Liver (tissue), 9 donors: ENCODE data around the gene MEIS2. TPM values are rescaled to one million over a fixed set of nuclear protein-coding genes. Genes with fewer than 3 reads are reported as not detected.

ENCODE experiments used
- DNase-seq: peaks from one replicate; pipeline ENCODE4 v3.0.0-alpha.2; 2017; ENCODE audit warnings: low spot score
- H3K27ac ChIP-seq, 2 donors: one replicate each; pipeline ENCODE4 v1.7.0; 2013; ENCODE audit warnings: inconsistent platforms in 2 of 2, low read length in 2 of 2, control low read depth in 1 of 2, low read depth in 1 of 2, mild to moderate bottlenecking in 1 of 2
- H3K27me3 ChIP-seq, 4 donors: one replicate each; pipeline versions ENCODE4 v1.6.1 to v1.7.0; 2013; ENCODE audit warnings: low read length in 3 of 4, inconsistent platforms in 1 of 4, mild to moderate bottlenecking in 1 of 4, moderate library complexity in 1 of 4; ENCODE audit not compliant: control insufficient read depth in 4 of 4, insufficient read depth in 4 of 4
- H3K36me3 ChIP-seq, 4 donors: one replicate each; pipeline versions ENCODE4 v1.6.1 to v1.7.0; 2013; ENCODE audit warnings: low read length in 3 of 4, mild to moderate bottlenecking in 3 of 4, low read depth in 1 of 4, moderate library complexity in 1 of 4; ENCODE audit not compliant: control insufficient read depth in 4 of 4, insufficient read depth in 3 of 4
- H3K4me1 ChIP-seq, 4 donors: one replicate each; pipeline versions ENCODE4 v1.6.1 to v1.7.0; 2013; ENCODE audit warnings: low read length in 3 of 4, mild to moderate bottlenecking in 3 of 4, moderate library complexity in 1 of 4; ENCODE audit not compliant: control insufficient read depth in 4 of 4, insufficient read depth in 4 of 4
- H3K4me3 ChIP-seq, 3 donors: one replicate each; pipeline versions ENCODE4 v1.6.1 to v1.7.0; 2013; ENCODE audit warnings: low read length in 3 of 3, control low read depth in 1 of 3, low read depth in 1 of 3, mild to moderate bottlenecking in 1 of 3
- H3K9ac ChIP-seq, 2 donors: one replicate each; pipeline ENCODE4 v1.7.0; 2013; ENCODE audit warnings: low read length in 2 of 2, mild to moderate bottlenecking in 2 of 2, moderate library complexity in 2 of 2, control low read depth in 1 of 2, low read depth in 1 of 2
- H3K9me3 ChIP-seq, 4 donors: one replicate each; pipeline versions ENCODE4 v1.6.1 to v1.7.0; 2013; ENCODE audit warnings: low read length in 3 of 4; ENCODE audit not compliant: control insufficient read depth in 4 of 4
- EGR1 ChIP-seq, 2 donors: IDR thresholded peaks; 2 replicates each; pipeline ENCODE4 v1.6.1; 2016 to 2018; ENCODE audit warnings: antibody characterized with exemption in 2 of 2, low read depth in 2 of 2
- FOXA1 ChIP-seq: IDR thresholded peaks from 2 replicates; pipeline ENCODE4 v1.6.1; 2016; ENCODE audit warnings: antibody characterized with exemption
- FOXA2 ChIP-seq: IDR thresholded peaks from 2 replicates; pipeline ENCODE4 v1.6.1; 2016; ENCODE audit warnings: antibody characterized with exemption
- GABPA ChIP-seq, 2 donors: IDR thresholded peaks in 1 of 2; conservative IDR thresholded peaks in 1 of 2; 2 replicates each; pipeline ENCODE4 v1.6.1; 2016; ENCODE audit warnings: antibody characterized with exemption in 2 of 2, mild to moderate bottlenecking in 1 of 2, moderate library complexity in 1 of 2
- HNF4A ChIP-seq, 2 donors: conservative IDR thresholded peaks; 2 replicates each; pipeline ENCODE4 v1.6.1; 2016; ENCODE audit warnings: antibody characterized with exemption in 2 of 2, mild to moderate bottlenecking in 2 of 2
- HNF4G ChIP-seq: IDR thresholded peaks from 2 replicates; pipeline ENCODE4 v1.6.1; 2016; ENCODE audit warnings: antibody characterized with exemption
- JUND ChIP-seq, 2 donors: IDR thresholded peaks; 2 replicates each; pipeline ENCODE4 v1.6.1; 2016; ENCODE audit warnings: antibody characterized with exemption in 2 of 2
- NR2F2 ChIP-seq: IDR thresholded peaks from 2 replicates; pipeline ENCODE4 v1.6.1; 2016; ENCODE audit warnings: antibody characterized with exemption
- RAD21 ChIP-seq, 2 donors: IDR thresholded peaks; 2 replicates each; pipeline ENCODE4 v1.6.1; 2016; ENCODE audit warnings: antibody characterized with exemption in 2 of 2, mild to moderate bottlenecking in 2 of 2
- RXRA ChIP-seq, 2 donors: IDR thresholded peaks; 2 replicates each; pipeline ENCODE4 v1.6.1; 2017 to 2018; ENCODE audit warnings: antibody characterized with exemption in 2 of 2, mild to moderate bottlenecking in 1 of 2
- SP1 ChIP-seq: IDR thresholded peaks from 2 replicates; pipeline ENCODE4 v1.6.1; 2018; ENCODE audit warnings: antibody characterized with exemption, mild to moderate bottlenecking
- TAF1 ChIP-seq: conservative IDR thresholded peaks from 2 replicates; pipeline ENCODE4 v1.6.1; 2016; ENCODE audit warnings: antibody characterized with exemption, mild to moderate bottlenecking
- YY1 ChIP-seq: IDR thresholded peaks from 2 replicates; pipeline ENCODE4 v1.6.1; 2016; ENCODE audit warnings: antibody characterized with exemption, mild to moderate bottlenecking
- WGBS: extraction: QIAGEN DNeasy Blood & Tissue Kit; methylation state at CpG from one replicate; pipeline ENCODE4 v1.1.7; 2013; 5-methylcytosine and 5-hydroxymethylcytosine counted together
- polyA plus RNA-seq, 2 donors: library from polyadenylated mRNA; stranded (reverse) in 1 of 2; unstranded in 1 of 2; fragments of 200-250 nt in 1 of 2; fragments of >200 nt in 1 of 2; fragmentation: Nextera tagmentation in 1 of 2; extraction: Ambion mirVana in 1 of 2; gene quantifications; one replicate each; pipeline versions ENCODE4 v1.2.1 to v1.2.3, GENCODE V29; 2013 to 2015
- total RNA-seq, 2 donors: library from RNA; depleted of rRNA; stranded (reverse); fragments of >200 nt; gene quantifications; one replicate each; pipeline ENCODE4 v1.2.3, GENCODE V29; 2014
- TF ChIP-seq, protein P1 (sequence below): IDR thresholded peaks from 2 replicates; pipeline ENCODE4 v1.6.1; 2016; ENCODE audit warnings: antibody characterized with exemption
- TF ChIP-seq, protein P2 (sequence below): IDR thresholded peaks from 2 replicates; pipeline ENCODE4 v1.6.1; 2016; ENCODE audit warnings: antibody characterized with exemption
- TF ChIP-seq, protein P3 (sequence below): IDR thresholded peaks from 2 replicates; pipeline ENCODE4 v1.6.1; 2016; ENCODE audit warnings: antibody characterized with exemption, mild to moderate bottlenecking
- TF ChIP-seq, protein P4 (sequence below): IDR thresholded peaks from 2 replicates; pipeline ENCODE4 v1.6.1; 2016; ENCODE audit warnings: antibody characterized with exemption
- donor health status: healthy.
- donor health status: healthy.
- donor health status: healthy.
- donor health status: healthy.
- donor health status: healthy.

MEIS2 gene
- total and polyA plus RNA-seq, 4 donors = 3.9 to 12.6 (median 7.6) TPM

DNA sequence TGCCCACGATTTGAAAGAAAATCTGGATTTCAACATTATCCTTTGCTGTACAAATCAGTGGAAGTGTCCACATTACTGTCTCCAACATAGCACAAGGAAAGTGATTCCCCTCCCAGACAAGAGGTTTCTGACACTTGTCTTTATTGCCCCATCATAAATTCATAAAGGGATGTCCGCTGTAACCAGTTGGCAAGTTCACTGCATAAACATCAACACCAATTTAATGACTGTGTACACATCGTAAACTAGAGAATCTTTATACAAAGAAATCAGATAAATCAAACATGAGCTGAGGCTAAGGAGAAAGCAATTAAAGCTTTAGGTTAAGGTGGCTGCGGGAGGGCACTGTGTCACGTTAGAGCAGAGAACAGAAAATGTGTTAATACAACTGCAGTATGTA is 129.8 kb downstream of the MEIS2 start:
- TF ChIP-seq RAD21 (IDR thresholded peaks at IDR 0.05) = no peak
- no peak for TF ChIP-seq SP1
- TF ChIP-seq YY1 = no peak
- TF ChIP-seq EGR1 (IDR thresholded peaks at IDR 0.05; ENCODE audit: low read depth in 2 of 2) = no peak
- TF ChIP-seq NR2F2 = no peak
- no peak for TF ChIP-seq RXRA (IDR thresholded peaks at IDR 0.05)
- no peak for TF ChIP-seq JUND (IDR thresholded peaks at IDR 0.05)
- no peak for TF ChIP-seq GABPA (IDR thresholded peaks at IDR 0.05 in 1 of 2, conservative IDR thresholded peaks at IDR 0.05 in 1 of 2)
- TF ChIP-seq FOXA1 = no peak
- TF ChIP-seq, protein P1, sequence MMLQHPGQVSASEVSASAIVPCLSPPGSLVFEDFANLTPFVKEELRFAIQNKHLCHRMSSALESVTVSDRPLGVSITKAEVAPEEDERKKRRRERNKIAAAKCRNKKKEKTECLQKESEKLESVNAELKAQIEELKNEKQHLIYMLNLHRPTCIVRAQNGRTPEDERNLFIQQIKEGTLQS = no peak

DNA sequence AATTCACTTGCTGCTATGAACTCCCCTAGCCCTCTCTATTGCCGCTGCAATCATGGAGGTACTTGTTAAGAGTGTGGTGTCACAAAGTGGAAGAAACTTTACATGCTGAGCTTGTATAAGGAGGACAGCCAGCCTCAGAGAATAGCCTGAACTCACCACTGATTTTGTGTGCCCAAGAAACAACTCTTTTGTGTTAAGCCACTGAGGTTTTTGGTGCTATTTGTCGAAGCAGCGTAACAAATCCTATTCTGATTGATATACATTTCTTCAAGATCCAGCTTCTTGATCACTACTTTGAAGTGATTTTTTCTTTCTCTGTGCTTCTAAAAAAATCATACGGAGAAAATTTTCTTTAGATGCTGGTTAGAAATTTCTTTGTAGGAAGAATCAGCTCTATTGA is 132.4 kb downstream of the MEIS2 start:
- Histone ChIP-seq H3K9ac (no peak overlapping the region), H3K27me3 (no peaks in the 10 kb centered on the region), H3K27ac (no peak overlapping the region), H3K9me3 (no peaks in the 10 kb centered on the region), H3K36me3 (no peaks in the 10 kb centered on the region), H3K4me1 (peaks cover 0 to 7% (median 0%) of the 10 kb centered on the region in 4 donors), H3K4me3 (no peak overlapping the region)
- WGBS = 100% methylated on average over 4 of the region's 4 CpGs
- no peak for TF ChIP-seq FOXA2
- no peak for TF ChIP-seq YY1
- TF ChIP-seq FOXA1 = no peak
- TF ChIP-seq RAD21 (IDR thresholded peaks at IDR 0.05) = no peak
- TF ChIP-seq HNF4G = no peak
- no peak for TF ChIP-seq JUND (IDR thresholded peaks at IDR 0.05)
- TF ChIP-seq, protein P2, sequence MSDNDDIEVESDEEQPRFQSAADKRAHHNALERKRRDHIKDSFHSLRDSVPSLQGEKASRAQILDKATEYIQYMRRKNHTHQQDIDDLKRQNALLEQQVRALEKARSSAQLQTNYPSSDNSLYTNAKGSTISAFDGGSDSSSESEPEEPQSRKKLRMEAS = no peak
- TF ChIP-seq RXRA (IDR thresholded peaks at IDR 0.05) = no peak
- no peak for TF ChIP-seq HNF4A (conservative IDR thresholded peaks at IDR 0.05)
- TF ChIP-seq, protein P3, sequence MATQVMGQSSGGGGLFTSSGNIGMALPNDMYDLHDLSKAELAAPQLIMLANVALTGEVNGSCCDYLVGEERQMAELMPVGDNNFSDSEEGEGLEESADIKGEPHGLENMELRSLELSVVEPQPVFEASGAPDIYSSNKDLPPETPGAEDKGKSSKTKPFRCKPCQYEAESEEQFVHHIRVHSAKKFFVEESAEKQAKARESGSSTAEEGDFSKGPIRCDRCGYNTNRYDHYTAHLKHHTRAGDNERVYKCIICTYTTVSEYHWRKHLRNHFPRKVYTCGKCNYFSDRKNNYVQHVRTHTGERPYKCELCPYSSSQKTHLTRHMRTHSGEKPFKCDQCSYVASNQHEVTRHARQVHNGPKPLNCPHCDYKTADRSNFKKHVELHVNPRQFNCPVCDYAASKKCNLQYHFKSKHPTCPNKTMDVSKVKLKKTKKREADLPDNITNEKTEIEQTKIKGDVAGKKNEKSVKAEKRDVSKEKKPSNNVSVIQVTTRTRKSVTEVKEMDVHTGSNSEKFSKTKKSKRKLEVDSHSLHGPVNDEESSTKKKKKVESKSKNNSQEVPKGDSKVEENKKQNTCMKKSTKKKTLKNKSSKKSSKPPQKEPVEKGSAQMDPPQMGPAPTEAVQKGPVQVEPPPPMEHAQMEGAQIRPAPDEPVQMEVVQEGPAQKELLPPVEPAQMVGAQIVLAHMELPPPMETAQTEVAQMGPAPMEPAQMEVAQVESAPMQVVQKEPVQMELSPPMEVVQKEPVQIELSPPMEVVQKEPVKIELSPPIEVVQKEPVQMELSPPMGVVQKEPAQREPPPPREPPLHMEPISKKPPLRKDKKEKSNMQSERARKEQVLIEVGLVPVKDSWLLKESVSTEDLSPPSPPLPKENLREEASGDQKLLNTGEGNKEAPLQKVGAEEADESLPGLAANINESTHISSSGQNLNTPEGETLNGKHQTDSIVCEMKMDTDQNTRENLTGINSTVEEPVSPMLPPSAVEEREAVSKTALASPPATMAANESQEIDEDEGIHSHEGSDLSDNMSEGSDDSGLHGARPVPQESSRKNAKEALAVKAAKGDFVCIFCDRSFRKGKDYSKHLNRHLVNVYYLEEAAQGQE = no peak
- no peak for DNase-seq

More for the DNA sequence above, 129.8 kb downstream of the MEIS2 start:
- H3K9me3 ChIP-seq = no peaks in the 10 kb centered on the region
- no peak overlapping the region for H3K9ac ChIP-seq
- WGBS = 91% methylated on average over 5 of the region's 5 CpGs
- DNase-seq = no peak
- no peak overlapping the region for H3K27ac ChIP-seq
- H3K4me1 ChIP-seq = peaks cover 0 to 7% (median 0%) of the 10 kb centered on the region in 4 donors
- no peaks in the 10 kb centered on the region for H3K27me3 ChIP-seq
- H3K4me3 ChIP-seq = no peak overlapping the region
- no peaks in the 10 kb centered on the region for H3K36me3 ChIP-seq

DNA sequence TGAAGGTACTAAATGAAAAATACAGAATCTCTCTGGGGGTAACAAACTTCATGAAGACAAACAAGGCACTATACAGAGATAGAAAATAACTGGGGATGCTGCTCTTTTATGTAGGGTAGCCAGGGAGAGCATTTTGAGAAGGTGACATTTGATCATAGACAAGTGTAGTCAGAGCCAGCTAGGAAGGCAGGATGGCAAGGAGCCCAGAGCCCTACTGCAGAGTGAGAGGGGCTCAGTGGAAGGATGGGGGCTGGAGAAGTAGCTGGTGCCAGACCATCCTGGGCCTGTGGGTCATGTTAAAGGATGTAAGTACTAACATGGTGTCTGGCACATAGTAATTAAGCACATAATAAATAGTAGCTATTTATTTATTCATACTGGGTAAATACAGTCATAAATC is 133.6 kb downstream of the MEIS2 start:
- H3K27me3 ChIP-seq = no peaks in the 10 kb centered on the region
- TF ChIP-seq HNF4G (no peak), JUND (IDR thresholded peaks at IDR 0.05) (no peak), YY1 (no peak), HNF4A (conservative IDR thresholded peaks at IDR 0.05) (no peak), EGR1 (IDR thresholded peaks at IDR 0.05; ENCODE audit: low read depth in 2 of 2) (no peak), SP1 (no peak), TAF1 (no peak), NR2F2 (no peak), FOXA1 (no peak)
- TF ChIP-seq, protein P2 = no peak
- TF ChIP-seq, protein P4, sequence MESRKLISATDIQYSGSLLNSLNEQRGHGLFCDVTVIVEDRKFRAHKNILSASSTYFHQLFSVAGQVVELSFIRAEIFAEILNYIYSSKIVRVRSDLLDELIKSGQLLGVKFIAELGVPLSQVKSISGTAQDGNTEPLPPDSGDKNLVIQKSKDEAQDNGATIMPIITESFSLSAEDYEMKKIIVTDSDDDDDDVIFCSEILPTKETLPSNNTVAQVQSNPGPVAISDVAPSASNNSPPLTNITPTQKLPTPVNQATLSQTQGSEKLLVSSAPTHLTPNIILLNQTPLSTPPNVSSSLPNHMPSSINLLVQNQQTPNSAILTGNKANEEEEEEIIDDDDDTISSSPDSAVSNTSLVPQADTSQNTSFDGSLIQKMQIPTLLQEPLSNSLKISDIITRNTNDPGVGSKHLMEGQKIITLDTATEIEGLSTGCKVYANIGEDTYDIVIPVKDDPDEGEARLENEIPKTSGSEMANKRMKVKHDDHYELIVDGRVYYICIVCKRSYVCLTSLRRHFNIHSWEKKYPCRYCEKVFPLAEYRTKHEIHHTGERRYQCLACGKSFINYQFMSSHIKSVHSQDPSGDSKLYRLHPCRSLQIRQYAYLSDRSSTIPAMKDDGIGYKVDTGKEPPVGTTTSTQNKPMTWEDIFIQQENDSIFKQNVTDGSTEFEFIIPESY = no peak
- TF ChIP-seq, protein P1 = no peak
- peaks cover 0 to 7% (median 0%) of the 10 kb centered on the region in 4 donors for H3K4me1 ChIP-seq
- H3K9ac ChIP-seq = no peak overlapping the region
- no peak overlapping the region for H3K4me3 ChIP-seq
- no peaks in the 10 kb centered on the region for H3K9me3 ChIP-seq
- H3K27ac ChIP-seq = no peak overlapping the region
- no peaks in the 10 kb centered on the region for H3K36me3 ChIP-seq
- DNase-seq = no peak
